Esophagus squamous epithelium (tissue), 4 donors: ENCODE data around the gene RNF125.
"Not testable (repeated sequence)": the region's sequence is repeated elsewhere in the genome, so short reads cannot be mapped to it uniquely, and the experiment has no call there.

Experiments used
- POLR2A ChIP-seq, 4 donors: fragments of 450-650 bp; IDR thresholded peaks; one replicate each; pipeline ENCODE4 v1.6.1; 2017; ENCODE audit warnings: antibody characterized with exemption in 4 of 4, mild to moderate bottlenecking in 4 of 4, moderate library complexity in 3 of 4
- TF ChIP-seq, protein P1 (sequence below), 6 experiments: fragments of 450-650 bp in 4 of 6; fragments of 200-600 bp in 2 of 6; sonication (generic) in 2 of 6; IDR thresholded peaks; one replicate each; pipeline ENCODE4 v1.5.1; 2016 to 2019; ENCODE audit warnings: antibody characterized with exemption in 6 of 6, mild to moderate bottlenecking in 4 of 6, moderate library complexity in 4 of 6

DNA sequence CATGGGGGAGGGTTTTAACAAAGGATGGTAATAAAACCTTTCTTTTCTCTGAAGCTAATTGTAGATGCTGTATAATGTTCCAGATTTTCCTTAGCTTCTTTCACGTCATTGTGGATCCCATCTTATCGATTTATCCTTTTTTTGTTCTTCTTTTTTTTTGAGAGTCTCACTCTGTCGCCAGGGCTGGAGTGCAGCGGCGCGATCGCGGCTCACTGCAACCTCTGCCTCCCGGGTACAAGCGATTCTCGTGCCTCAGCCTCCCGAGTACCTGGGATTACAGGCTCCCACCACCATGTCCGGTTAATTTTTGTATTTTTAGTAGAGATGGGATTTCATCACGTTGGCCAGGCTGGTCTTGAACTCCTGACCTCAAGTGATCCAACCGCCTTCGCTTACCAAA is 72.2 kb downstream of the RNF125 start:
- TF ChIP-seq POLR2A (IDR thresholded peaks at IDR 0.05), result not testable (repeated sequence)
- TF ChIP-seq, protein P1, sequence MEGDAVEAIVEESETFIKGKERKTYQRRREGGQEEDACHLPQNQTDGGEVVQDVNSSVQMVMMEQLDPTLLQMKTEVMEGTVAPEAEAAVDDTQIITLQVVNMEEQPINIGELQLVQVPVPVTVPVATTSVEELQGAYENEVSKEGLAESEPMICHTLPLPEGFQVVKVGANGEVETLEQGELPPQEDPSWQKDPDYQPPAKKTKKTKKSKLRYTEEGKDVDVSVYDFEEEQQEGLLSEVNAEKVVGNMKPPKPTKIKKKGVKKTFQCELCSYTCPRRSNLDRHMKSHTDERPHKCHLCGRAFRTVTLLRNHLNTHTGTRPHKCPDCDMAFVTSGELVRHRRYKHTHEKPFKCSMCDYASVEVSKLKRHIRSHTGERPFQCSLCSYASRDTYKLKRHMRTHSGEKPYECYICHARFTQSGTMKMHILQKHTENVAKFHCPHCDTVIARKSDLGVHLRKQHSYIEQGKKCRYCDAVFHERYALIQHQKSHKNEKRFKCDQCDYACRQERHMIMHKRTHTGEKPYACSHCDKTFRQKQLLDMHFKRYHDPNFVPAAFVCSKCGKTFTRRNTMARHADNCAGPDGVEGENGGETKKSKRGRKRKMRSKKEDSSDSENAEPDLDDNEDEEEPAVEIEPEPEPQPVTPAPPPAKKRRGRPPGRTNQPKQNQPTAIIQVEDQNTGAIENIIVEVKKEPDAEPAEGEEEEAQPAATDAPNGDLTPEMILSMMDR (IDR thresholded peaks at IDR 0.05), result not testable (repeated sequence)
